WI38 (cell line): ENCODE measurements around the gene AP3B2.
"Not testable (repeated sequence)": the region's sequence is repeated elsewhere in the genome, so short reads cannot be mapped to it uniquely, and the experiment has no call there.

ENCODE experiments used
- H3K4me3 ChIP-seq: 2 replicates; pipeline ENCODE4 v1.5.1; 2011; ENCODE audit warnings: low read depth, mild to moderate bottlenecking, control low read depth, low read length
- TF ChIP-seq, protein P1 (sequence below): IDR thresholded peaks from 2 replicates; pipeline ENCODE4 v1.5.1; 2012; ENCODE audit warnings: low read depth, mild to moderate bottlenecking, control low read depth, low read length

AP3B2 gene

DNA sequence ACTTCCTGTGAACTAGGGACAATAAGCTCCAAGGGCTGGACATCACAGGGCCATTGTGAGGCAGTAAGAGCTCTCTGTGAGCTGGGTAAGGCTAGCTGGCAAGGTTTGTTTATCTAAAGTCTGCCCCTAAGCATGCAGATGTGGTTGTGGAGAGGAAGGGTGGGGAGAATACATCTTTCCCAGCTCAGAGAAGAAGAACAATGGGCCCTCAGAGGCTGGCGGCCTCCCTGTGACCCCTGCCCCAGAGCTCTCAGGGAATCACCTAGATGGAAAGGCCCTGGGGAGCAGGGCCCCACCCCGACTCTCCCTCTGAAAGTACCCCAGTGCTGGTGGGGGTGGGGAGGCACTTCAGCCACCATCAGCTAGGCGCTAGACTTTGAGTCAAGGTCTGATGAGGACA is 4.3 kb upstream of the AP3B2 start:
- no peak overlapping the region for H3K4me3 ChIP-seq
- TF ChIP-seq, protein P1, sequence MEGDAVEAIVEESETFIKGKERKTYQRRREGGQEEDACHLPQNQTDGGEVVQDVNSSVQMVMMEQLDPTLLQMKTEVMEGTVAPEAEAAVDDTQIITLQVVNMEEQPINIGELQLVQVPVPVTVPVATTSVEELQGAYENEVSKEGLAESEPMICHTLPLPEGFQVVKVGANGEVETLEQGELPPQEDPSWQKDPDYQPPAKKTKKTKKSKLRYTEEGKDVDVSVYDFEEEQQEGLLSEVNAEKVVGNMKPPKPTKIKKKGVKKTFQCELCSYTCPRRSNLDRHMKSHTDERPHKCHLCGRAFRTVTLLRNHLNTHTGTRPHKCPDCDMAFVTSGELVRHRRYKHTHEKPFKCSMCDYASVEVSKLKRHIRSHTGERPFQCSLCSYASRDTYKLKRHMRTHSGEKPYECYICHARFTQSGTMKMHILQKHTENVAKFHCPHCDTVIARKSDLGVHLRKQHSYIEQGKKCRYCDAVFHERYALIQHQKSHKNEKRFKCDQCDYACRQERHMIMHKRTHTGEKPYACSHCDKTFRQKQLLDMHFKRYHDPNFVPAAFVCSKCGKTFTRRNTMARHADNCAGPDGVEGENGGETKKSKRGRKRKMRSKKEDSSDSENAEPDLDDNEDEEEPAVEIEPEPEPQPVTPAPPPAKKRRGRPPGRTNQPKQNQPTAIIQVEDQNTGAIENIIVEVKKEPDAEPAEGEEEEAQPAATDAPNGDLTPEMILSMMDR, result no peak

DNA sequence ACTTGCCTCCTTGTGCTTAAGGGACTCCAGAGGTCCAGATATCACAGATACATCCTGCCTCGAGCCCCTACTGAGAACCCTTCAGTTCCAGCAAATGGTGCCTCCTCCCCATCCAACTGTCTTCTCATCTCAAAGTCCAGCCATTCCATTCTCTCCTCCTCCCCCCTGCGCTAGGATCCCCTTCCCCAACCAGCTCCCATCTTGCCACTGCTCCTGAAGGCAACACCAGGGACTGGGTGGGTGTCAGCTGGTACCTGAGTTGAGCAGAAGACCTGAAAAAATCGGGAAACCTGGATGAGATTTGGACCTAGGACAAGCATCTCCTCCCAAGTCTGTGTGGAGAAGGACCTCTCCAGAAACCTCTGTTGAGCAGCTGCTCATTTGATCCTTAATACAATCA is 2.4 kb upstream of the AP3B2 start:
- TF ChIP-seq, protein P1, result no peak
- no peak overlapping the region for H3K4me3 ChIP-seq

DNA sequence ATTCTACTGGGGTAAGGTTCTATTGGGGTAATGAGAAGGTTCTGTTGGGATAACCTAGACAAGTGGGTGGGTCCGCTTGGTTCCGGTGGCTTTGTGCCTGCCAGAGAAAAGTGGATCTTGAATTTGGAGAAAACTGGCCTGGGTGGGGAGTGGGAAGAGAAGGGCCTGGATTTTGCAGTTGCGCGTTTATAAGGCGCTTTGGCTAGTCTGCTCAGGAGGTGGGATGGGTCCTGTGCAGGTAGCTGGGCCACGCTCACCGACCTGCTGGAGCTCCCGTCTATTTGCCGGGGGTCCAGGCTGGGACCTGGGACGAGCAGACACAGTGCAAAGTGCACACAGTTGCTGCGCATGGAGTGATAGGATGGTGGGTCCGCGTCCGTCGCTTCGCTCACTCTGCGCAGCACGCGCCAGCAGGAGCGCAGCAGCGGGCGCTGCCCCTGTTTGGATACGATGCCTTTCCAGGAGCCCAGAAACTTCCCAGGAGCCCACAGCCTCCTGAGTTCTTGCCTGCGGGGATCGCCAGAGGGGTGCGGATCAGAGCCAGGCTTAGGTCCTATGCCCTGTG is 1.3 kb upstream of the AP3B2 start:
- H3K4me3 ChIP-seq, result no peak overlapping the region
- TF ChIP-seq, protein P1, result no peak

DNA sequence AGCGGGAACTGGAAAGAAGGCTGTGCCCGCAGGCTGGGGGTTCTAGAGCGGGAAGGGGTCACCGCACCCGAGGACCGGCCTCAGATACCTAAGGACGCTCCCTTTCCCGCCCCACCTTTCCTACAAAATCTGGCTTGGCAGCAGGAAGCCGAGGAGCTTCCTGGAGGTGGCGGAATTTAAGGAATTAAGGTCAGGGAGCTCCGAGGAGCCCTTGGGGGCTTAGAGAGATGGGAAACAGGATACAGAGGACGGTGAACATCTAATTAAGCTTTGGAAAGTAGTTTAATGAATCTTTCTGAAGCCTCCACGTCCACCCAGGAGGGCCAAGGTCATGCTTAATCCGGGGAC is 507 bp upstream of the AP3B2 start:
- TF ChIP-seq, protein P1, result no peak
- peak overlapping the region; percentile 66 for H3K4me3 ChIP-seq

DNA sequence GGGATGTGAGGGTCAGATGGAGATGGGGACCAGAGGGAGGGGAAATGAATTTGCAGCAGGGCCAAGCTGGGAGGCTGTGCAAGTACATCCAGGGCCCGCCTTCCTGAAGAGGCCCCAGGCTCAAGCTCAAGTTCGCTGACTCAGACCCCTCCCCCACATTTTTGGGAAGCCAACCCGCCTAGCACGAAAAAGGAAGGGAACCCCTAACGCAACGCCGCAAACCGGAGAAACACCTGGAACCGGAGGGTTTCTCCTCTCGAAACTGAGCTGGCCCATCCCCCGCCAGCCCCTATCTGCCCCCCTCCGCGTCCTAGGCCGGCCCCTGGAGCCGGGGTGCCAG is 624 bp downstream of the AP3B2 start:
- peak overlapping the region; percentile 66 for H3K4me3 ChIP-seq
- TF ChIP-seq, protein P1, result no peak

DNA sequence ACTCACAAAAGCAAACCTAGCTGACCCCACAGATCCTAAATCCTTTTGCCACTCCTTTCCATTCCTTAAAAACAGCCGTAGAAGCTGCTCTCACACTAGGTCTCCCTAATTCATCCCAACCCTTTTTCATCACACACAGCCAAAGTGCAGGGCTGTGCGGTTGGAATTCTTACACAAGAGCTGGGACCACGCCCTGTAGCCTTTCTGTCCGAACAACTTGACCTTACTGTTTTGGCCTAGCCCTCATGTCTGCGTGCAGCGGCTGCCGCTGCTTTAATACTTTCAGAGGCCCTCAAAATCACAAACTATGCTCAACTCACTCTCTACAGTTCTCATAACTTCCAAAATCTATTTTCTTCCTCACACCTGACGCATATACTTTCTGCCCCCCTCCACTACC is 3.8 kb downstream of the AP3B2 start:
- not testable (repeated sequence) for H3K4me3 ChIP-seq

DNA sequence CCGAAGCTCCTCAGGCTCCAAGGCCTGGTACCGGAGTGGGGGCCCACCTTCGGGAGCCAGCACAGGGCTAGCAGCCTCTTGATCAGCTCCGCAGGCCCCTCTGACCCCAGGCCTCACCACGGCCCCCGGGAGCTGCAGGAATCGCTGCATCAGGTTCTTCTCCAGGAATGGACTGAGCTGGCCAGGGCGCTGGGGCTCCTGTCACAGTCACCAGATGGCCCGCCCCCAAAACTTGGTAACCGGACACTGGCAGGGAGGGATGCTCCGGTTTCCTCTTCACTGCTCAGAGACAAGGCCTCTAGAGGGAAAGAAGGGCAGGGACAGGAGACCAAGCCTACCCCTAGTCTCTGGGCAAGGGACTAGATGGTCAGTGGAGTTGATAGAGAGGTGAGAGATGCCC is 9.9 kb downstream of the AP3B2 start:
- H3K4me3 ChIP-seq, result no peak overlapping the region
- TF ChIP-seq, protein P1, result no peak

DNA sequence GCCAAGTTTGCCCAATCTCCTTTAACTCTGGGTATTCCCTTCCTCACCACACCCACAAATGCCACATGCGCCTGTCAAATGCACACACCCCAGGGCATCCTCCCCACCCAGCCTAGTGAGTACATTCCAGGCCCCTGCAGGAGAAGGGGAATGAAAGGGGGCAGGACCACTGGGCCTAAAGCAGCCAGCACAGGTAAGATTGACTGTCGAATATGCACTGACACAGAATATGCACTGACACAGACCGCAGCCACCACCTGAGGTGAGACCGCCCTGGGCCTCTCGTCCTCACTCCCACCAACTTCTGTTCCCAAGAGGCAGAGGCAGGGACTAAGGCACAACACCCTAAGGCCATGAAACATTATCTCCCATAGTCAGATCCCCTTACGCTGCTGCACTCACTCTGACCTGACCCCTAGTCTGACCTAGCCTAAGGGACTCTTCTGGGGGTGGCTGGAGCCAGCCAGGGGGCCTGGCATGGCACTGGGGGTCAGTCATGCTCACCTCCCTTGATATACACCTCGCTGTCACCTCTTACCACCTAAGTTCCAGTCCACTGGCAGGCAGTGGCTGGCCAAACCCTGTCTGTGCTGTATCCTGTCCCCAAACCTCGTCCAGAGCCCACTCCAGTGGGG is 10.8 kb downstream of the AP3B2 start:
- TF ChIP-seq, protein P1, result no peak
- H3K4me3 ChIP-seq, result no peak overlapping the region
